DMS114 treated with DMSO at 0.1 percent for 48 hours (cell line): ENCODE results near the gene TELO2.

Source experiments
- DNase-seq: peaks from one replicate; lab custom pipeline; 2025; ENCODE audit not compliant: unreplicated experiment; lab: John Stamatoyannopoulos, UW

Gene TELO2

DNA sequence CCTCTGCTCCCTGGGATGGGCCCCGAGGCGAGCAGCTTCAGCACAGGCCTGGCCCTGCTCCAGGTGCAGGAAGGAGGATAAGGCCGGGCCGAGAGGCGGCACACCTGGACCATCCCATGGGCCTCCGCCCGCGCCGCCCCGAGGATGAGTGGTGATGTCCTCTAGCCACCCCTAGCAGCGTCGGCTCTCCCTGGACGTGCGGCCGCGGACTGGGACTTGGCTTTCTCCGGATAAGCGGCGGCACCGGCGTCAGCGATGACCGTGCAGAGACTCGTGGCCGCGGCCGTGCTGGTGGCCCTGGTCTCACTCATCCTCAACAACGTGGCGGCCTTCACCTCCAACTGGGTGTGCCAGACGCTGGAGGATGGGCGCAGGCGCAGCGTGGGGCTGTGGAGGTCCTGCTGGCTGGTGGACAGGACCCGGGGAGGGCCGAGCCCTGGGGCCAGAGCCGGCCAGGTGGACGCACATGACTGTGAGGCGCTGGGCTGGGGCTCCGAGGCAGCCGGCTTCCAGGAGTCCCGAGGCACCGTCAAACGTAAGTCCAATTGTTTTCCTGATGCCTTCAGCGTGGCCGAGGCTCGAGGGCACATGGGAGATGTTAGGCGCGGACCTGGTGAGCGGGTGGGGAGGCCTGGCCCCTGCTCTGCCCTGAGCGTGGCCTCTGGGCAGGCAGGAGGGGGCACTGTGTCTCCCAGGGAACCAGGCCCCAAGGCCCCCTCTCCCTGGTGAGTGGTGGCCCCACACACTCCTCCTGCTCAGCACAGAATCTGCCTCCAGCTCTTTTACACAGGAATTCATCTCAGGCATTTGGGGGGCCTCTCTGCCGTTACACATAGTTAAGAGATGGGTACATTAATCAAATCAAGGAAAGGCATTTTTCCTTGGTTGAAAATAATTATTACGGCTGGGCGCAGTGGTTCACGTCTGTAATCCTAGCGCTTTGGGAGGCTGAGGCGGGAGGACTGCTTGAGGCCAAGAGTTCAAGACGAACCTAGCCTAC lies 41.2 kb downstream of the TELO2 start:
- DNase-seq = no peak

GRCh38 chr16:1535391-1536291 lies 42.5 kb downstream of the TELO2 start:
- no peak for DNase-seq

GRCh38 chr16:1536601-1537000 lies 43.4 kb downstream of the TELO2 start:
- no peak for DNase-seq

GRCh38 chr16:1537138-1537577 lies 44.0 kb downstream of the TELO2 start:
- no peak for DNase-seq

DNA sequence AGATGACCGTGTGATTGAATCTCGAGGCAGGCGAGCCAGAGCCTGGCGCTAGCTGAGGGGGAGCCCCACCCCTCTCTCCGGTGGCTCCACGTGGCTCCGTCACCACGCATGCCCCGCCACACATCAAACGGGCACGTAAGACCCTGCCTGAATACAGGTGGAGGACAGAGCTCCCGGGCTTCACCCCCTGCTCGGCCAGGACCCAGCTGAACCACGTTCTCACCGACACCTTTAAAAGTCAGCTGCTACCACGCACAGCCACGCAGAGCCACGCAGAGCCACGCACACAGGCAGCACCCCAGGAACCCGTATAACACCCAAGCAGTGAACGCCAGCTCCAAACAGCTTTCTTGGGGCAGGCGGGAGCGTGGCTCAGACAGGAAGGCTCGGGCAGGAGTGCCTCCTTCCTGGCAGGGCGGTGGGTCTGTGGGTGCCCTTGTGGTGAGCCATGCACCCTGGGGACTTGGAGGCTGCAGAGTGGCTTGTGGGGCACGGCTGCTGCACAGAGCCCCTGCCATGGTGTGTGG lies 44.7 kb downstream of the TELO2 start:
- DNase-seq = no peak

- DNase-seq = no peak
Measured at GRCh38 chr16:1538804-1539520, 45.8 kb downstream of the TELO2 start.

GRCh38 chr16:1539720-1540555 lies 46.8 kb downstream of the TELO2 start:
- no peak for DNase-seq

GRCh38 chr16:1540556-1540855 lies 47.3 kb downstream of the TELO2 start:
- no peak for DNase-seq

DNA sequence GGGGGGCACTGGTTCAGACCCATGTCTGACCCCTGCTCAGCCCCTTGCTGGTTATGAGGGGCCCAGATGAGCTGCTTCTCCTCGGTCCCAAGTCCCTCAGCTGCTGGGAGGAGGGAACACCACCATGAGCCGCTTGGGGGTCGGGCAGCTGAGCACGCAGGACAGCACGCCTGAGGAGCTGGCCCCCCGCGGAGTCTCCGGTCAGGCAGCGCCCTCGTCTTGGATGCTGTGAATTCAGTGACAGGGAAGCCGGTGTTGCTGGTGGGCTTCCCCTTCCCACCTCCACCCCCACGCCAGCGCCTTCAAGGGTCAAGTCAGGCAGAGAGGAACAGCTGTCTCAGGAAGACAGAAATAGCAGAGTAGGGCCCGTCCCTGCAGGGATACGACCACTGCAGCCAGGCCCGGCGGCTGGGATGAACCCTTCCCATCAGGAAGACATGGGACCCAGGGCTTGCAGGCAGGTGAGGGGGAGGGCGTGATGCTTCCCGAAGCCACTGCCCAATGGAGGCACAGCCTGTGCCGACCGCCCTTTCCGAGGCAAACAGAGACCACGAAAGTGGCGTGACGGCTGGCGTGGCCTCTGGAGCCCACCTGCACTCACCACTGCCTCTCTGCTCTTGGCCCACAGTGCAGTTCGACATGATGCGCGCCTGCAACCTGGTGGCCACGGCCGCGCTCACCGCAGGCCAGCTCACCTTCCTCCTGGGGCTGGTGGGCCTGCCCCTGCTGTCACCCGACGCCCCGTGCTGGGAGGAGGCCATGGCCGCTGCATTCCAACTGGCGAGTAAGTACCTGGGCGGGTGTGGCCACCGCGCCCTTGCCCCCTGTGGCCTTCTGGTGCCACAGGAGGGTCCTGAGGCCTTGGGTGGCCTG lies 48.4 kb downstream of the TELO2 start:
- DNase-seq = no peak

DNA sequence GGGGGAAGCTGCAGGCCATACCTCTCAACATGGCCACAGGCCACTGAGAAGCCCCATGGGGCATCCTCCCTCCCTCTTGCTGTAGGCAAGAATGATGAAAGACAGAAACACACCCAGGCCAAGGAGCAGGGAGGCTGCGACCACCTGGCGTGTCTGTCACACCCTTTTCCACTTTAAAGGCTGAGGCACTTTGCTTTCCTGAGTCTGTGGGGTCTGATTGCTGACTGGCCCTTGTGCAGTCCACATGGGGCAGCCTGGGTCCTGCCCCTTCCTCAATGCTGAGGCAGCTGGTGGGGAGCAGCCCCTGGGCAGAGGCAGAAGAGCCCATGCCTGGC lies 49.0 kb downstream of the TELO2 start:
- DNase-seq = no peak

DNA sequence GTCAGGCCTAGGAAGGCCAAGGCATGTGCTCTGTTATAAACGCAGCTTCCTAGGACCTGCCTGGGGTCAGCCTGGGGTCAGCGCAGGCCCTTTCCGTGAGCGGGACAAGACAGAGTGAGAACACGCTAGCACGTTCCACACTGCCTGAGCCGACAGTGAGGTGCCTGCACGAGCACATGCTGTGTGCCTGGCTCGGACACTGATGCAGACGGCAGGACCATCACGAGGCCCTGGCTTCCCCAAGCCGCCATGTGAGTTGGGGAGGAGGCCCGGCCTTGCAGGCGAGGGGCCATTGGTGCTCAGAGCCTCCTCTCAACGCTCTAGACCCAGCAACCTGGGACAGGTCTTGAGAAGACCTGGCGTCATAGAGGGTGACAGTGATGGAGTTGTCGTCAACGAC lies 49.4 kb downstream of the TELO2 start:
- DNase-seq = no peak

- DNase-seq = no peak
Measured at GRCh38 chr16:1543085-1543896, 50.1 kb downstream of the TELO2 start.

- no peak for DNase-seq
Measured at GRCh38 chr16:1545044-1546040, 52.2 kb downstream of the TELO2 start.

DNA sequence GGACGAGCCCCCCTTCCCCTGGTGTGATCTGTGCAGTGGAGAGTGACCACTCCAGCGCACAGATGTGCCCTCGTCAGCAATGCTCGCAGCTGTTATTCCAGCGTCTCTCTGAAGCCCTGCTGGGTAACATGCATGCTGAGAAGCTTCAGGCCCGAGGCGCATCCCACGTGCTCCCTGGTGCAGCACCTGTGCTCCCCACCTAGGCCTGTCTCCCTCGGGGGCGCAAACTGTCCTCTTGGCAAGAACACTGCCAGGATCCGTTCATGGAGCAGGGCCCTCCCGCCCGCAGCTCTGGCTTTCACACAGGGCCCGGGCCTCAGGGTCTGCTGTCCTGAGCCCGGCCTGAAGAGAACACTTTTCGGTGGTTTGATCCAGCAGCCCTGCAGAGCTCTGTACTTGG lies 53.3 kb downstream of the TELO2 start:
- no peak for DNase-seq

DNA sequence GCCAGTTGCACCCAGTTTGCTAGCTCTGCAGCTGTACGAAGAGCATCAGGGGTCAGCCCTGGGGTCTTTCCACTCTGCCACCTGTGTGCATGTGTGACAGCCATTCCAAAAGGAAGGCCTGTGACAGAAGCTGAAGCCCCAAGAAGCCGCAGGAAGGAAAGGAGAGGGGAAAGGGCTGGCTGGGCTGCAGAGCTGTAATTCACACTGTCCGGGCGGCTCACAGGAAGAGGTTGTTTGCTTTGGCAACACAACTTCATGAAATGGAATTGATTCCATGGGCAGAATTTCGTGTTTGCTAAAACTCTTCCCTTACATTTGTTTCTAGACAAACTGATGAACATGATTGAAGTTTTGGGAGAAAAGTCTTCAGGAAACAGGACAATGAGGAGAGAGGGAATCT lies 55.1 kb downstream of the TELO2 start:
- no peak for DNase-seq

DNA sequence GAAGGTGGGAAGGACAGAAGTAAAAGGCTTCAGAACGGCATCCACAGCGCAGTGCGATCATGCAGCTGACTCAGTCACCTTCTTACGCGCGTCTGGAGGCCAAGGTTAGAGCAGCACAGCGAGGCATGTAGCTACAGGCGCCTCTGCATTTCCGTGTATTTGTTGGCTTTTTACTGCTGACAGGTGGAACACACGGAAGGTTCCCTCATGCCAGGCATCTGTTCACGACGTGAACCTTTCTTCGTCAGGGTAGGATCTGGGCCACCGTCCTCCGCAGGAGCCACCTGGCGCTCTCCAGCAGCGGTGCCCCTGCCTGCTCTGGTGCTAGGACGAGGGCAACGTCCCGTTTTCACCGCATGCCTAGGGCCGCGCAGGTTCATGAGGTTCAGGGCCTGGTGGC lies 55.6 kb downstream of the TELO2 start:
- no peak for DNase-seq

GRCh38 chr16:1550069-1550468 lies 56.9 kb downstream of the TELO2 start:
- no peak for DNase-seq
